Keratinocyte (primary cell): ENCODE data around the gene GRIP1. TPM values are rescaled to one million over a fixed set of nuclear protein-coding genes. Genes with fewer than 3 reads are reported as not detected.

Experiments
- DNase-seq: peaks from one replicate; pipeline ENCODE4 v3.0.0-alpha.2; 2011; ENCODE audit warnings: low read depth, missing footprints, low spot score
- FAIRE-seq: peaks from 2 replicates; lab custom pipeline; 2011; peaks lifted over from hg19 to GRCh38; lab: Jason Lieb, UNC
- H2AFZ ChIP-seq: 2 replicates; pipeline ENCODE4 v1.6.0; 2012; ENCODE audit warnings: low read length, control low read depth, inconsistent platforms; ENCODE audit not compliant: control insufficient read depth
- H3K27ac ChIP-seq: 2 replicates; pipeline ENCODE4 v1.5.1; 2011; ENCODE audit warnings: low read length; ENCODE audit not compliant: control insufficient read depth, insufficient read depth
- H3K27me3 ChIP-seq: 3 replicates; pipeline ENCODE4 v1.6.0; 2011; ENCODE audit warnings: low read length; ENCODE audit not compliant: control insufficient read depth, insufficient read depth; ENCODE audit errors: extremely low read depth
- H3K36me3 ChIP-seq, 2 experiments: 2 replicates in 1 of 2; 3 replicates in 1 of 2; pipeline ENCODE4 v1.5.1; 2011; ENCODE audit warnings: low read length in 2 of 2, mild to moderate bottlenecking in 1 of 2; ENCODE audit not compliant: control insufficient read depth in 2 of 2, insufficient read depth in 2 of 2; ENCODE audit errors: extremely low read depth in 1 of 2
- H3K4me1 ChIP-seq: 3 replicates; pipeline ENCODE4 v1.5.1; 2011; ENCODE audit warnings: low read length; ENCODE audit not compliant: control insufficient read depth, insufficient read depth; ENCODE audit errors: extremely low read depth
- H3K4me2 ChIP-seq: 3 replicates; pipeline ENCODE4 v1.6.0; 2011; ENCODE audit warnings: low read depth, low read length; ENCODE audit not compliant: control insufficient read depth, insufficient read depth; ENCODE audit errors: extremely low read depth
- H3K4me3 ChIP-seq, 3 experiments: fragments of 200-600 bp in 1 of 3; sonication (generic) in 1 of 3; 2 replicates in 2 of 3; 3 replicates in 1 of 3; pipeline ENCODE4 v1.5.1; 2011 to 2016; ENCODE audit warnings: low read length in 3 of 3, mild to moderate bottlenecking in 3 of 3, control low read depth in 2 of 3, inconsistent platforms in 1 of 3, low read depth in 1 of 3, mixed read lengths in 1 of 3, mixed run types in 1 of 3, moderate library complexity in 1 of 3; ENCODE audit not compliant: control insufficient read depth in 2 of 3, insufficient read depth in 2 of 3; ENCODE audit errors: extremely low read depth in 1 of 3
- H3K79me2 ChIP-seq: 2 replicates; pipeline ENCODE4 v1.6.0; 2012; ENCODE audit warnings: low read length; ENCODE audit not compliant: control insufficient read depth, insufficient read depth
- H3K9ac ChIP-seq: 3 replicates; pipeline ENCODE4 v1.6.0; 2011; ENCODE audit warnings: low read length; ENCODE audit not compliant: control insufficient read depth, insufficient read depth; ENCODE audit errors: extremely low read depth
- H3K9me1 ChIP-seq: 3 replicates; pipeline ENCODE4 v1.6.0; 2011; ENCODE audit warnings: low read length; ENCODE audit not compliant: control insufficient read depth, insufficient read depth; ENCODE audit errors: extremely low read depth
- H3K9me3 ChIP-seq: 2 replicates; pipeline ENCODE4 v1.5.1; 2012; ENCODE audit warnings: low read depth, low read length; ENCODE audit not compliant: control insufficient read depth
- H4K20me1 ChIP-seq: 3 replicates; pipeline ENCODE4 v1.6.0; 2011; ENCODE audit warnings: low read length; ENCODE audit not compliant: control insufficient read depth, insufficient read depth; ENCODE audit errors: extremely low read depth
- CTCF ChIP-seq, 3 experiments: IDR thresholded peaks in 1 of 3; conservative IDR thresholded peaks in 1 of 3; optimal IDR thresholded peaks in 1 of 3; 2 replicates in 2 of 3; 3 replicates in 1 of 3; pipeline versions ENCODE3 to v1.5.1; 2011; ENCODE audit warnings: low read length in 3 of 3, mild to moderate bottlenecking in 3 of 3, moderate library complexity in 2 of 3, control low read depth in 1 of 3, inconsistent platforms in 1 of 3; ENCODE audit not compliant: insufficient read depth in 2 of 3; ENCODE audit errors: extremely low read depth in 1 of 3
- EZH2 ChIP-seq: IDR thresholded peaks from one replicate; pipeline ENCODE4 v1.6.1; 2012; ENCODE audit warnings: inconsistent platforms, mild to moderate bottlenecking, low read length, moderate library complexity
- dilution Hi-C: fragments of 300-500 bp; cut with MboI; formaldehyde crosslinking; loops from one replicate; pipeline ENCODE4 v1.7.0; 2020; ENCODE audit warnings: low sequenced_read_pairs; ENCODE audit not compliant: extremely low pct_ligation_motif_present
- polyA plus RNA-seq, 5 experiments: library from polyadenylated mRNA; depleted of rRNA in 3 of 5; stranded (reverse) in 3 of 5; stranded (forward) in 1 of 5; unstranded in 1 of 5; fragments of >200 nt; gene quantifications; 1 replicate in 1 of 5; 2 replicates in 3 of 5; 3 replicates in 1 of 5; pipeline versions ENCODE4 v1.2.1 to v1.2.3, GENCODE V29; 2011 to 2012; ENCODE audit warnings: missing spikeins in 2 of 5, low read depth in 1 of 5, low replicate concordance in 1 of 5

The GRIP1 gene
- polyA plus RNA-seq, 1 donor (not counting 4 experiments of a cell fraction or from before 2014, with no cell fraction given) = 6.7 TPM

GRCh38 chr12:66302827-66303169 is 376.1 kb downstream of the GRIP1 start:
- no peaks in the 10 kb centered on the region for H3K4me1 ChIP-seq
- peaks cover 8% of the 10 kb centered on the region for H3K27me3 ChIP-seq
- no peak for FAIRE-seq
- H3K4me2 ChIP-seq = peak overlapping the region; percentile 86
- no peaks in the 10 kb centered on the region for H3K79me2 ChIP-seq
- no peaks in the 10 kb centered on the region for H3K9me3 ChIP-seq
- H3K4me3 ChIP-seq = peak overlapping the region; percentile 86 to 98 (median 92)
- H3K36me3 ChIP-seq = no peaks in the 10 kb centered on the region
- H2AFZ ChIP-seq = peak overlapping the region; percentile 100
- peak overlapping the region; percentile 95 for H3K9ac ChIP-seq
- no peaks in the 10 kb centered on the region for H3K9me1 ChIP-seq
- no peak for DNase-seq
- no peaks in the 10 kb centered on the region for H4K20me1 ChIP-seq
- TF ChIP-seq EZH2 = no peak
- TF ChIP-seq CTCF (optimal IDR thresholded peaks at IDR 0.05 in 1 of 3, IDR thresholded peaks at IDR 0.05 in 1 of 3, conservative IDR thresholded peaks at IDR 0.05 in 1 of 3; ENCODE audit: extremely low read depth in 1 of 3, insufficient read depth in 2 of 3, low read length in 3 of 3) = no peak
- H3K27ac ChIP-seq = peak overlapping the region; percentile 93
- dilution Hi-C loops = no loop called here

- FAIRE-seq (peak; percentile 90), DNase-seq (peak; percentile 72)
- peak within 1 kb of the TSS; percentile 93 for H3K27ac ChIP-seq
- peak within 1 kb of the TSS; percentile 94 for H3K4me2 ChIP-seq
- no peaks in the 10 kb centered on the region for H4K20me1 ChIP-seq
- no peaks in the 10 kb centered on the region for H3K4me1 ChIP-seq
- H3K9ac ChIP-seq = peak within 1 kb of the TSS; percentile 95
- H3K27me3 ChIP-seq = peaks cover 8% of the 10 kb centered on the region
- H3K36me3 ChIP-seq = no peaks in the 10 kb centered on the region
- TF ChIP-seq EZH2 (no peak), CTCF (optimal IDR thresholded peaks at IDR 0.05 in 1 of 3, IDR thresholded peaks at IDR 0.05 in 1 of 3, conservative IDR thresholded peaks at IDR 0.05 in 1 of 3; ENCODE audit: extremely low read depth in 1 of 3, insufficient read depth in 2 of 3, low read length in 3 of 3) (no peak)
- H3K9me1 ChIP-seq = no peaks in the 10 kb centered on the region
- no peaks in the 10 kb centered on the region for H3K9me3 ChIP-seq
- H2AFZ ChIP-seq = peak within 1 kb of the TSS; percentile 100
- H3K79me2 ChIP-seq = no peaks in the 10 kb centered on the region
- dilution Hi-C loops = no loop called here
- H3K4me3 ChIP-seq = peak within 1 kb of the TSS; percentile 86 to 98 (median 92)
Observed at GRCh38 chr12:66301944-66302826, 376.7 kb downstream of the GRIP1 start, which contains the start of gene HELB. Gene HELB, plus strand, starts transcription at chr12:66302493. Its CDS starts 111 bp downstream, at chr12:66302604.
